Mucosa of stomach (tissue), 1 donor: Measurements from ENCODE around the gene TBCD.

ENCODE experiments used
- H3K27me3 ChIP-seq: one replicate; pipeline ENCODE4 v1.7.0; 2013; ENCODE audit warnings: mild to moderate bottlenecking, low read length; ENCODE audit not compliant: control insufficient read depth, insufficient read depth
- H3K36me3 ChIP-seq: one replicate; pipeline ENCODE4 v1.7.0; 2013; ENCODE audit warnings: low read length; ENCODE audit not compliant: control insufficient read depth, insufficient read depth
- H3K4me1 ChIP-seq: one replicate; pipeline ENCODE4 v1.7.0; 2013; ENCODE audit warnings: mild to moderate bottlenecking, low read length; ENCODE audit not compliant: control insufficient read depth, insufficient read depth
- H3K4me3 ChIP-seq: one replicate; pipeline ENCODE4 v1.7.0; 2013; ENCODE audit warnings: low read length
- H3K9ac ChIP-seq: one replicate; pipeline ENCODE4 v1.7.0; 2013; ENCODE audit warnings: mild to moderate bottlenecking, low read length, moderate library complexity
- H3K9me3 ChIP-seq: one replicate; pipeline ENCODE4 v1.7.0; 2013; ENCODE audit warnings: mild to moderate bottlenecking, low read length, moderate library complexity; ENCODE audit not compliant: control insufficient read depth
- donor health status: Pancreatic carcinoma.

The TBCD gene

DNA sequence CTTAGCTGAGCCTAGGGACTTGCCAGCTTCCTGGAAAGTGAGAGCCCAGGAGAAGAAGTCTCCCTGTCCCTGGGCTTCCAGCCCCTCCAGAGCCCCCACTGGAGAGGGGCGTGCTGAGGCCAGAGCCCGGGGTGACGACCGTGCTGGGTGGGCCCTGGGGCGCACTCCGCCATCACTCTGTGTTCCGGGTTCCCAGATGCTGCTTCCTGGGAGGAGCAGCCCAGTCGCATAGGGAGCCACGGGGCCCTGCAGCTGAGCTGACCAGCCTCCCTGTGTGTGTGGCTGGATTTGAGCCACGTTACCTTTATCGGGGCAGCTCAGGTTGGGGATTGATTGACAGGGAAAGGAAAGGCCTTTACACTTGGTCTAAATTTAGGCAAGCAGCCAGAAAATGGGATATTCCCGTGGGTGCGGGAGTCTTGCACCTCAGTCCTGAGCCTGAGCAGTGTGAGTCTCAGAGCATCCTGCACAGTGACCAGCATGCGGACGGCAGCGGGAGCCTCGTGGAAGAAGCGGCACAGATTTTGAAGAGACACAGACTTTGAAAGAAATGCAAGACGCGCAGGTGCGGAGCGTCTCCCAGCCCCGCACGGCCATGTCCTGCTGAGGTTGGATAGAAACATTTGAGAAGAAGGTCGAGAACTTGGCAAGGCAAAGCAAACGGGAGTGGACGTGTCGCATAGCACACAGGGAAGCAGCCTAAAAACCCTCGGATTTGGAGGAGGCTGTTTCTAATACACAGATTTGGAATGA is 139.2 kb downstream of the TBCD start:
- H3K36me3 ChIP-seq, result peaks cover 3% of the 10 kb centered on the region
- no peaks in the 10 kb centered on the region for H3K9me3 ChIP-seq
- no peaks in the 10 kb centered on the region for H3K27me3 ChIP-seq
- peaks cover 69% of the 10 kb centered on the region for H3K4me1 ChIP-seq
- no peak overlapping the region for H3K4me3 ChIP-seq
- H3K9ac ChIP-seq, result peak overlapping the region; percentile 65

DNA sequence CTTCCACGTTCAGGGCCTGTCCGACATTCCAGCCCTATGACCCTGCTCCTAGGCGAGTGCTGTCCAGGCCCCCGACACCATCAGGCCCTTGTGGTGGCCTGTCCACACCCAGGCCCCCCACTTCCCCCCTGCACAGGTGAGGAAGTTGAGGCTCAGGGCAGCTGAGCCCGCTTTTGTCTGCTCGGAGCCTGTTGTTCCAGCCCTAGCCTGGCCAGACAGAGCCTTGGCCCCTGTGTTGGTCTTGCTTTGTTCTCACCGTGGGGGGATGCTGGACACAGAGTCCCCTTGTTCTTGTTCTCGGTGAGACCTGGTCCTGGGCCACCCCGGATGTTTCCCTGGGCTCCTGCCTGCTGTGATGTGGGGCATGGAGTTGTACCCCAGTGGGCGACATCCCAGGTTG is 140.0 kb downstream of the TBCD start:
- peaks cover 3% of the 10 kb centered on the region for H3K36me3 ChIP-seq
- no peaks in the 10 kb centered on the region for H3K27me3 ChIP-seq
- H3K4me1 ChIP-seq, result peaks cover 67% of the 10 kb centered on the region
- no peaks in the 10 kb centered on the region for H3K9me3 ChIP-seq
- no peak overlapping the region for H3K9ac ChIP-seq
- no peak overlapping the region for H3K4me3 ChIP-seq

- peaks cover 3% of the 10 kb centered on the region for H3K36me3 ChIP-seq
- no peaks in the 10 kb centered on the region for H3K9me3 ChIP-seq
- no peak overlapping the region for H3K9ac ChIP-seq
- no peak overlapping the region for H3K4me3 ChIP-seq
- H3K27me3 ChIP-seq, result no peaks in the 10 kb centered on the region
- peaks cover 67% of the 10 kb centered on the region for H3K4me1 ChIP-seq
These were observed 141.2 kb downstream of the TBCD start for GRCh38 chr17:82892899-82893565.

DNA sequence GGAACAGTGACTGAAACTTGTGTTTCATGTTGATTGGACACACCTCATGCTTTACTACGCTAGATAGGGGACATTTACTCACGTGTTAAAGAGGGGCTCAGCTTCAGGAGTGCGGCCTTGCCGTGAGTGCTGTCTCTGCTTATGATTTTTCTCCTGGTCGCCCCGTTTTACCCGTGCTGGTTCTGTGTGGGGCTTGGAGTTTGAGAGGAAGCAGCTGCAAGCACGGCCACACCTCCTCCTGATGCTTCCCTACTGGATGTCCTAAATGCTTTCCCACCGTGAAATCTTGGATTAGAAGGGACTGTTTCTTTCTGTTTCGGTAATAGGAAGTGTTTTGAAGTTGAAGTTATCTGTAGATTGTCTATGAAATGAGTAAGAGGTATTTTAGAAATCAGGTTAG is 141.9 kb downstream of the TBCD start:
- H3K9ac ChIP-seq, result no peak overlapping the region
- H3K27me3 ChIP-seq, result no peaks in the 10 kb centered on the region
- no peak overlapping the region for H3K4me3 ChIP-seq
- H3K9me3 ChIP-seq, result no peaks in the 10 kb centered on the region
- peaks cover 3% of the 10 kb centered on the region for H3K36me3 ChIP-seq
- peaks cover 61% of the 10 kb centered on the region for H3K4me1 ChIP-seq

DNA sequence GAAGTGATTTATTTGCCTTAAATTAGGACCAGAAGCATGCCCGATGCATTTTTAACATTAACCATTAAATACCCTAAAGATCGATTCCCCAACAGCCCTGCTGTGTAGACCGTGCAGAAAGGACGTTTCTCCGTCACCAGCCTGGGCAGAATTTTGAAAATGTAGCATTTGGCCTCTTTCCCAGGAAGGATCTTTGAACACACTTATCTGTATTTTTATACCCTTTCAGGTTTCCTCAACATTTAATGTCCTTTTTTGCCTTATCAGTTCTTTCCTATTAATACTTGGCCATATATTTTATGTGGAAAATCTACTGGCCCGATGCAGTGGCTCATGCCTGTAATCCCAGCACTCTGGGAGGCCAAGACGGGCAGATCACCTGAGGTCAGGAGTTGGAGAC is 142.5 kb downstream of the TBCD start:
- H3K27me3 ChIP-seq, result no peaks in the 10 kb centered on the region
- H3K9me3 ChIP-seq, result no peaks in the 10 kb centered on the region
- H3K4me1 ChIP-seq, result peaks cover 55% of the 10 kb centered on the region
- H3K4me3 ChIP-seq, result no peak overlapping the region
- H3K36me3 ChIP-seq, result peaks cover 3% of the 10 kb centered on the region
- peak overlapping the region; percentile 10 for H3K9ac ChIP-seq

DNA sequence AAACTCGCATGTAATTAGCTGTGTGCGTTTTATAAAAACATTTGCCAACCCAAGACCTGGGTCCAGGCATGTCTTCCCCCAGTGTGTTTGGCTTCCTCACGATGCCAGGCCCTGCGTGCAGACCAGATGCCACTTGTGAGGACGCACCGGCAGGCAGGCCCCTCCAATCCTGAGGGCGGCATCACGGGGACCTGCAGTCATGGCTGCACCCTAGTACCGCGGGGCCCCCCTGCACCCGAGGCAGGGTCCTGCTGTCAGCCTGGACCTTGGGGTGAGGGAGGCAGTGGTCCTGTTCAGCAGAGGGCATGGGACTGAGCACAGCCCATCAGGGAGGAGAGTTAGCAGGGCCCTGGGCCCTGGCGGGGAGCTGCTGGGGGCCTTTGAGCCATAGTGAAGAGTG is 143.2 kb downstream of the TBCD start:
- Histone ChIP-seq H3K27me3 (no peaks in the 10 kb centered on the region), H3K4me1 (peaks cover 48% of the 10 kb centered on the region), H3K4me3 (no peak overlapping the region), H3K9ac (no peak overlapping the region), H3K9me3 (no peaks in the 10 kb centered on the region), H3K36me3 (peaks cover 3% of the 10 kb centered on the region)

GRCh38 chr17:82896071-82897000 is 144.5 kb downstream of the TBCD start:
- H3K9ac ChIP-seq, result no peak overlapping the region
- H3K27me3 ChIP-seq, result no peaks in the 10 kb centered on the region
- no peaks in the 10 kb centered on the region for H3K9me3 ChIP-seq
- peaks cover 35% of the 10 kb centered on the region for H3K4me1 ChIP-seq
- no peak overlapping the region for H3K4me3 ChIP-seq
- peaks cover 3% of the 10 kb centered on the region for H3K36me3 ChIP-seq

DNA sequence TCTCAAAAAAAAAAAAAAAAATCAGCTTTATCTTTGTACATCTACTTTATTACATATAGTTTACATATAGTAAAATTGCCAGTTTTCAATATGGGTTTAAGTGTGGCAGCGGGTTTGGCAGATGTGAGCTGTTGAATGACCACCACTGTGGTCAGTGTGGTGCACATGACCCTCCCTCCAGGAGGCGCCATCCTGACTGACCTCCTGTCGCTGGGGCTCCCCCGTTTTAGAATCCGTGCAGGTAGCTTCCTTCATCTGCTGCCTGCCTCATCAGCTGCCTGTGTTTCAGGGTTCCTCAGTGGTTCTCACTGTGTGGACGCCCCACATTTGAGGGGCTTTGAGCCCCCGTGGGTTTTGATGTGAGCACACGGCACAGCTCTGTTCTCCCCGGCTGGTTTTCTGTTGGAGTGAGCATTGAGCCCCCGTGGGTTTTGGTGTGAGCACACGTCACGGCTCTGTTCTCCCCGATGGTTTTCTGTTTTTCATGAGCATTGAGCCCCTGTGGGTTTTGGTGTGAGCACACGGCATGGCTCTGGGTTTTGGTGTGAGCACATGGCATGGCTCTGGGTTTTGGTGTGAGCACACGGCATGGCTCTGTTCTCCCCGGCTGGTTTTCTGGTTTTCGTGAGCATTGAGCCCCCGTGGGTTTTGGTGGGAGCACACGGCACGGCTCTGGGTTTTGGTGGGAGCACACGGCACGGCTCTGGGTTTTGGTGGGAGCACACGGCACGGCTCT is 145.8 kb downstream of the TBCD start:
- Histone ChIP-seq H3K4me1 (peaks cover 22% of the 10 kb centered on the region), H3K4me3 (no peak overlapping the region), H3K9ac (no peak overlapping the region), H3K27me3 (no peaks in the 10 kb centered on the region), H3K36me3 (peaks cover 5% of the 10 kb centered on the region), H3K9me3 (no peaks in the 10 kb centered on the region)

GRCh38 chr17:82898976-82899514 is 147.2 kb downstream of the TBCD start:
- Histone ChIP-seq H3K27me3 (no peaks in the 10 kb centered on the region), H3K4me3 (no peak overlapping the region), H3K4me1 (peaks cover 8% of the 10 kb centered on the region), H3K36me3 (peaks cover 8% of the 10 kb centered on the region), H3K9ac (no peak overlapping the region), H3K9me3 (no peaks in the 10 kb centered on the region)

- Histone ChIP-seq H3K9me3 (no peaks in the 10 kb centered on the region), H3K9ac (no peak overlapping the region), H3K27me3 (no peaks in the 10 kb centered on the region), H3K4me3 (no peak overlapping the region), H3K36me3 (peaks cover 8% of the 10 kb centered on the region), H3K4me1 (no peaks in the 10 kb centered on the region)
These were observed 148.1 kb downstream of the TBCD start for GRCh38 chr17:82899941-82900340.

- no peak overlapping the region for H3K4me3 ChIP-seq
- H3K9ac ChIP-seq, result no peak overlapping the region
- H3K27me3 ChIP-seq, result no peaks in the 10 kb centered on the region
- H3K9me3 ChIP-seq, result no peaks in the 10 kb centered on the region
- H3K36me3 ChIP-seq, result peaks cover 8% of the 10 kb centered on the region
- H3K4me1 ChIP-seq, result no peaks in the 10 kb centered on the region
These were observed 148.9 kb downstream of the TBCD start for GRCh38 chr17:82900741-82901140.
